SK-N-SH treated with all-trans-retinoic acid at 6 μM for 48 hours (cell line): ENCODE data around the gene DPM2.

Source experiments
- ATAC-seq: fragments of 200-7000 bp; cut with Tn5 transposase; 3 replicates; pipeline ENCODE4 v1.9.1; 2020; ENCODE audit warnings: mild to moderate bottlenecking, moderate library complexity
- ARNTL ChIP-seq: fragments of 450-650 bp; formaldehyde crosslinking; IDR thresholded peaks from 2 replicates; pipeline ENCODE4 v1.5.0; 2020; ENCODE audit warnings: low read depth, mild to moderate bottlenecking, moderate library complexity, borderline replicate concordance
- BACH2 ChIP-seq: fragments of 250-450 bp; sonication (Bioruptor Pico); IDR thresholded peaks from 2 replicates; pipeline ENCODE4 v1.9.0; 2021; ENCODE audit warnings: mild to moderate bottlenecking, borderline replicate concordance
- CREB5 ChIP-seq: fragments of 250-450 bp; sonication (Bioruptor Pico); IDR thresholded peaks from 2 replicates; pipeline ENCODE4 v1.5.1; 2020; ENCODE audit warnings: low read depth, mild to moderate bottlenecking, moderate library complexity
- CSDC2 ChIP-seq: fragments of 250-450 bp; sonication (Bioruptor Pico); IDR thresholded peaks from 2 replicates; pipeline ENCODE4 v1.5.0; 2020; ENCODE audit warnings: mild to moderate bottlenecking, moderate library complexity
- ESRRG ChIP-seq: fragments of 250-450 bp; sonication (Bioruptor Pico); IDR thresholded peaks from 2 replicates; pipeline ENCODE4 v1.6.1; 2021; ENCODE audit warnings: mild to moderate bottlenecking
- GLIS3 ChIP-seq: fragments of 250-450 bp; sonication (Bioruptor Pico); IDR thresholded peaks from 2 replicates; pipeline ENCODE4 v1.5.0; 2020; ENCODE audit warnings: mild to moderate bottlenecking, moderate library complexity
- OSR1 ChIP-seq: fragments of 250-450 bp; sonication (Bioruptor Pico); IDR thresholded peaks from 2 replicates; pipeline ENCODE4 v1.8.0; 2022; ENCODE audit warnings: moderate library complexity, mild to moderate bottlenecking, inconsistent platforms
- RARB ChIP-seq: fragments of 250-450 bp; sonication (Bioruptor Pico); IDR thresholded peaks from 2 replicates; pipeline ENCODE4 v1.8.0; 2021; ENCODE audit warnings: mild to moderate bottlenecking, moderate library complexity
- SNAI2 ChIP-seq: fragments of 250-450 bp; sonication (Bioruptor Pico); IDR thresholded peaks from 2 replicates; pipeline ENCODE4 v1.5.0; 2020; ENCODE audit warnings: mild to moderate bottlenecking, moderate library complexity
- TCF4 ChIP-seq: fragments of 250-450 bp; sonication (Bioruptor Pico); IDR thresholded peaks from 2 replicates; pipeline ENCODE4 v1.8.0; 2021; ENCODE audit warnings: mild to moderate bottlenecking, moderate library complexity, borderline replicate concordance
- TOX ChIP-seq: fragments of 250-450 bp; sonication (Bioruptor Pico); IDR thresholded peaks from 2 replicates; pipeline ENCODE4 v1.8.0; 2021; ENCODE audit warnings: mild to moderate bottlenecking, moderate library complexity, borderline replicate concordance
- ZFP3 ChIP-seq: fragments of 250-450 bp; sonication (Bioruptor Pico); IDR thresholded peaks from 2 replicates; pipeline ENCODE4 v1.5.0; 2020; ENCODE audit warnings: mild to moderate bottlenecking, moderate library complexity
- ZFP30 ChIP-seq: fragments of 450-650 bp; formaldehyde crosslinking; IDR thresholded peaks from 2 replicates; pipeline ENCODE4 v1.5.0; 2022; ENCODE audit warnings: mild to moderate bottlenecking, moderate library complexity
- ZNF565 ChIP-seq: fragments of 450-650 bp; formaldehyde crosslinking; conservative IDR thresholded peaks from 2 replicates; pipeline ENCODE4 v1.5.0; 2020; ENCODE audit warnings: low read depth, mild to moderate bottlenecking, moderate library complexity
- ZNF70 ChIP-seq: fragments of 450-650 bp; formaldehyde crosslinking; IDR thresholded peaks from 2 replicates; pipeline ENCODE4 v1.5.0; 2020; ENCODE audit warnings: mild to moderate bottlenecking, moderate library complexity
- ZNF8 ChIP-seq: fragments of 450-650 bp; formaldehyde crosslinking; IDR thresholded peaks from 2 replicates; pipeline ENCODE4 v1.5.0; 2020; ENCODE audit warnings: mild to moderate bottlenecking, moderate library complexity
- TF ChIP-seq, protein P1 (sequence below): fragments of 250-450 bp; sonication (Bioruptor Pico); IDR thresholded peaks from 2 replicates; pipeline ENCODE4 v1.8.0; 2021; ENCODE audit warnings: low read depth, mild to moderate bottlenecking, moderate library complexity, borderline replicate concordance
- TF ChIP-seq, protein P2 (sequence below): fragments of 250-450 bp; sonication (Bioruptor Pico); IDR thresholded peaks from 2 replicates; pipeline ENCODE4 v1.5.1; 2021; ENCODE audit warnings: mild to moderate bottlenecking, moderate library complexity
- TF ChIP-seq, protein P3 (sequence below): fragments of 250-450 bp; sonication (Bioruptor Pico); IDR thresholded peaks from 2 replicates; pipeline ENCODE4 v1.5.0; 2020; ENCODE audit warnings: mild to moderate bottlenecking, moderate library complexity
- TF ChIP-seq, protein P4 (sequence below): fragments of 250-450 bp; sonication (Bioruptor Pico); IDR thresholded peaks from 2 replicates; pipeline ENCODE4 v1.8.0; 2020; ENCODE audit warnings: mild to moderate bottlenecking, moderate library complexity, borderline replicate concordance

DPM2 gene

GRCh38 chr9:127963359-127964064 is 25.9 kb upstream of the DPM2 start:
- no peak for TF ChIP-seq RARB (CRISPR knock-in tag)
- TF ChIP-seq TOX (CRISPR knock-in tag), result no peak
- TF ChIP-seq BACH2, result no peak
- no peak for TF ChIP-seq ARNTL (CRISPR knock-in tag)
- TF ChIP-seq TCF4, result no peak
- no peak for TF ChIP-seq ZNF8 (CRISPR knock-in tag)
- TF ChIP-seq CREB5 (CRISPR knock-in tag), result no peak
- TF ChIP-seq CSDC2, result no peak
- TF ChIP-seq, protein P1, sequence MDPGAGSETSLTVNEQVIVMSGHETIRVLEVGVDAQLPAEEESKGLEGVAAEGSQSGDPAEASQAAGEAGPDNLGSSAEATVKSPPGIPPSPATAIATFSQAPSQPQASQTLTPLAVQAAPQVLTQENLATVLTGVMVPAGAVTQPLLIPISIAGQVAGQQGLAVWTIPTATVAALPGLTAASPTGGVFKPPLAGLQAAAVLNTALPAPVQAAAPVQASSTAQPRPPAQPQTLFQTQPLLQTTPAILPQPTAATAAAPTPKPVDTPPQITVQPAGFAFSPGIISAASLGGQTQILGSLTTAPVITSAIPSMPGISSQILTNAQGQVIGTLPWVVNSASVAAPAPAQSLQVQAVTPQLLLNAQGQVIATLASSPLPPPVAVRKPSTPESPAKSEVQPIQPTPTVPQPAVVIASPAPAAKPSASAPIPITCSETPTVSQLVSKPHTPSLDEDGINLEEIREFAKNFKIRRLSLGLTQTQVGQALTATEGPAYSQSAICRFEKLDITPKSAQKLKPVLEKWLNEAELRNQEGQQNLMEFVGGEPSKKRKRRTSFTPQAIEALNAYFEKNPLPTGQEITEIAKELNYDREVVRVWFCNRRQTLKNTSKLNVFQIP (CRISPR knock-in tag), result no peak
- no peak for TF ChIP-seq ZNF565
- no peak for TF ChIP-seq ESRRG (CRISPR knock-in tag)
- no peak for TF ChIP-seq ZFP3 (CRISPR knock-in tag)
- no peak for TF ChIP-seq GLIS3 (CRISPR knock-in tag)
- TF ChIP-seq, protein P2, sequence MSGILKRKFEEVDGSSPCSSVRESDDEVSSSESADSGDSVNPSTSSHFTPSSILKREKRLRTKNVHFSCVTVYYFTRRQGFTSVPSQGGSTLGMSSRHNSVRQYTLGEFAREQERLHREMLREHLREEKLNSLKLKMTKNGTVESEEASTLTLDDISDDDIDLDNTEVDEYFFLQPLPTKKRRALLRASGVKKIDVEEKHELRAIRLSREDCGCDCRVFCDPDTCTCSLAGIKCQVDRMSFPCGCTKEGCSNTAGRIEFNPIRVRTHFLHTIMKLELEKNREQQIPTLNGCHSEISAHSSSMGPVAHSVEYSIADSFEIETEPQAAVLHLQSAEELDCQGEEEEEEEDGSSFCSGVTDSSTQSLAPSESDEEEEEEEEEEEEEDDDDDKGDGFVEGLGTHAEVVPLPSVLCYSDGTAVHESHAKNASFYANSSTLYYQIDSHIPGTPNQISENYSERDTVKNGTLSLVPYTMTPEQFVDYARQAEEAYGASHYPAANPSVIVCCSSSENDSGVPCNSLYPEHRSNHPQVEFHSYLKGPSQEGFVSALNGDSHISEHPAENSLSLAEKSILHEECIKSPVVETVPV (CRISPR knock-in tag), result no peak
- TF ChIP-seq ZFP30 (CRISPR knock-in tag), result no peak
- no peak for TF ChIP-seq SNAI2 (CRISPR knock-in tag)
- TF ChIP-seq, protein P3, sequence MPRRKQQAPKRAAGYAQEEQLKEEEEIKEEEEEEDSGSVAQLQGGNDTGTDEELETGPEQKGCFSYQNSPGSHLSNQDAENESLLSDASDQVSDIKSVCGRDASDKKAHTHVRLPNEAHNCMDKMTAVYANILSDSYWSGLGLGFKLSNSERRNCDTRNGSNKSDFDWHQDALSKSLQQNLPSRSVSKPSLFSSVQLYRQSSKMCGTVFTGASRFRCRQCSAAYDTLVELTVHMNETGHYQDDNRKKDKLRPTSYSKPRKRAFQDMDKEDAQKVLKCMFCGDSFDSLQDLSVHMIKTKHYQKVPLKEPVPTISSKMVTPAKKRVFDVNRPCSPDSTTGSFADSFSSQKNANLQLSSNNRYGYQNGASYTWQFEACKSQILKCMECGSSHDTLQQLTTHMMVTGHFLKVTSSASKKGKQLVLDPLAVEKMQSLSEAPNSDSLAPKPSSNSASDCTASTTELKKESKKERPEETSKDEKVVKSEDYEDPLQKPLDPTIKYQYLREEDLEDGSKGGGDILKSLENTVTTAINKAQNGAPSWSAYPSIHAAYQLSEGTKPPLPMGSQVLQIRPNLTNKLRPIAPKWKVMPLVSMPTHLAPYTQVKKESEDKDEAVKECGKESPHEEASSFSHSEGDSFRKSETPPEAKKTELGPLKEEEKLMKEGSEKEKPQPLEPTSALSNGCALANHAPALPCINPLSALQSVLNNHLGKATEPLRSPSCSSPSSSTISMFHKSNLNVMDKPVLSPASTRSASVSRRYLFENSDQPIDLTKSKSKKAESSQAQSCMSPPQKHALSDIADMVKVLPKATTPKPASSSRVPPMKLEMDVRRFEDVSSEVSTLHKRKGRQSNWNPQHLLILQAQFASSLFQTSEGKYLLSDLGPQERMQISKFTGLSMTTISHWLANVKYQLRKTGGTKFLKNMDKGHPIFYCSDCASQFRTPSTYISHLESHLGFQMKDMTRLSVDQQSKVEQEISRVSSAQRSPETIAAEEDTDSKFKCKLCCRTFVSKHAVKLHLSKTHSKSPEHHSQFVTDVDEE (CRISPR knock-in tag), result no peak
- no peak for TF ChIP-seq ZNF70 (CRISPR knock-in tag)
- TF ChIP-seq OSR1 (CRISPR knock-in tag), result no peak
- TF ChIP-seq, protein P4, sequence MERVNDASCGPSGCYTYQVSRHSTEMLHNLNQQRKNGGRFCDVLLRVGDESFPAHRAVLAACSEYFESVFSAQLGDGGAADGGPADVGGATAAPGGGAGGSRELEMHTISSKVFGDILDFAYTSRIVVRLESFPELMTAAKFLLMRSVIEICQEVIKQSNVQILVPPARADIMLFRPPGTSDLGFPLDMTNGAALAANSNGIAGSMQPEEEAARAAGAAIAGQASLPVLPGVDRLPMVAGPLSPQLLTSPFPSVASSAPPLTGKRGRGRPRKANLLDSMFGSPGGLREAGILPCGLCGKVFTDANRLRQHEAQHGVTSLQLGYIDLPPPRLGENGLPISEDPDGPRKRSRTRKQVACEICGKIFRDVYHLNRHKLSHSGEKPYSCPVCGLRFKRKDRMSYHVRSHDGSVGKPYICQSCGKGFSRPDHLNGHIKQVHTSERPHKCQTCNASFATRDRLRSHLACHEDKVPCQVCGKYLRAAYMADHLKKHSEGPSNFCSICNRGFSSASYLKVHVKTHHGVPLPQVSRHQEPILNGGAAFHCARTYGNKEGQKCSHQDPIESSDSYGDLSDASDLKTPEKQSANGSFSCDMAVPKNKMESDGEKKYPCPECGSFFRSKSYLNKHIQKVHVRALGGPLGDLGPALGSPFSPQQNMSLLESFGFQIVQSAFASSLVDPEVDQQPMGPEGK (CRISPR knock-in tag), result no peak
- no peak for ATAC-seq

- TF ChIP-seq SNAI2 (CRISPR knock-in tag) (no peak), TOX (CRISPR knock-in tag) (no peak), CSDC2 (no peak), ZNF8 (CRISPR knock-in tag) (no peak), TCF4 (no peak), RARB (CRISPR knock-in tag) (no peak), BACH2 (no peak), ARNTL (CRISPR knock-in tag) (no peak), CREB5 (CRISPR knock-in tag) (no peak)
- TF ChIP-seq, protein P3 (CRISPR knock-in tag), result no peak
- TF ChIP-seq, protein P4 (CRISPR knock-in tag), result no peak
- ATAC-seq, result no peak
Measured at GRCh38 chr9:127963041-127963358, 25.3 kb upstream of the DPM2 start.
